HG02623 (cell line): ENCODE measurements around the gene TSPO2.
"Not testable (repeated sequence)": the region's sequence is repeated elsewhere in the genome, so short reads cannot be mapped to it uniquely, and the experiment has no call there.

ENCODE experiments used
- ATAC-seq: cut with Tn5 transposase; IDR thresholded peaks from one replicate; pipeline ENCODE4 v1.9.1; 2021; ENCODE audit warnings: moderate library complexity; ENCODE audit not compliant: unreplicated experiment

Gene TSPO2

GRCh38 chr6:41042226-41043055, at the start of gene TSPO2:
Gene TSPO2, plus strand, starts transcription at chr6:41042467. Its CDS starts 519 bp downstream, at chr6:41042986.
- ATAC-seq = no peak

GRCh38 chr6:40992746-40993145, 49.5 kb upstream of the TSPO2 start:
- no peak for ATAC-seq

- no peak for ATAC-seq
Measured at GRCh38 chr6:40996591-40997233, 45.6 kb upstream of the TSPO2 start.

- no peak for ATAC-seq
Measured at GRCh38 chr6:40997234-40997957, 44.9 kb upstream of the TSPO2 start.

- no peak for ATAC-seq
Measured at GRCh38 chr6:40998661-40999060, 43.6 kb upstream of the TSPO2 start.

- no peak for ATAC-seq
Measured at GRCh38 chr6:40999569-40999968, 42.7 kb upstream of the TSPO2 start.

- no peak for ATAC-seq
Measured at GRCh38 chr6:41000248-41000647, 42.0 kb upstream of the TSPO2 start.

GRCh38 chr6:41002168-41002567, 40.1 kb upstream of the TSPO2 start:
- no peak for ATAC-seq

GRCh38 chr6:41006217-41006616, 36.0 kb upstream of the TSPO2 start:
- ATAC-seq = peak; percentile 68

- not testable (repeated sequence) for ATAC-seq
Measured at GRCh38 chr6:41006980-41007379, 35.3 kb upstream of the TSPO2 start.

GRCh38 chr6:41008011-41008410, 34.3 kb upstream of the TSPO2 start:
- ATAC-seq = no peak

- ATAC-seq = no peak
Measured at GRCh38 chr6:41009669-41010068, 32.6 kb upstream of the TSPO2 start.

- no peak for ATAC-seq
Measured at GRCh38 chr6:41011673-41012072, 30.6 kb upstream of the TSPO2 start.

- no peak for ATAC-seq
Measured at GRCh38 chr6:41013466-41014153, 28.7 kb upstream of the TSPO2 start.

GRCh38 chr6:41014780-41015179, 27.5 kb upstream of the TSPO2 start:
- ATAC-seq = no peak

GRCh38 chr6:41015860-41016259, 26.4 kb upstream of the TSPO2 start:
- ATAC-seq = not testable (repeated sequence)

- ATAC-seq = no peak
Measured at GRCh38 chr6:41017663-41018062, 24.6 kb upstream of the TSPO2 start.

- ATAC-seq = no peak
Measured at GRCh38 chr6:41021832-41022231, 20.4 kb upstream of the TSPO2 start.

- no peak for ATAC-seq
Measured at GRCh38 chr6:41022294-41022693, 20.0 kb upstream of the TSPO2 start.

GRCh38 chr6:41023114-41023513, 19.2 kb upstream of the TSPO2 start:
- no peak for ATAC-seq

- ATAC-seq = no peak
Measured at GRCh38 chr6:41025966-41026530, 16.2 kb upstream of the TSPO2 start.
